Fibroblast of the aortic adventitia (primary cell): ENCODE data around the gene LSM6. TPM values are rescaled to one million over a fixed set of nuclear protein-coding genes. Genes with fewer than 3 reads are reported as not detected.

Experiments used
- DNase-seq: peaks from one replicate; pipeline ENCODE4 v3.0.0-alpha.2; 2010; ENCODE audit warnings: low read depth
- H3K4me3 ChIP-seq: 2 replicates; pipeline ENCODE4 v1.5.1; 2011; ENCODE audit warnings: low read depth, mild to moderate bottlenecking, control low read depth, low read length, moderate library complexity
- total RNA-seq: library from RNA; depleted of rRNA; stranded (reverse); fragments of >200 nt; gene quantifications from 2 replicates; pipeline ENCODE4 v1.2.3, GENCODE V29; 2012; ENCODE audit warnings: low replicate concordance
- TF ChIP-seq, protein P1 (sequence below): IDR thresholded peaks from 2 replicates; pipeline ENCODE4 v1.5.1; 2011; ENCODE audit warnings: mild to moderate bottlenecking, low read length, control low read depth, inconsistent platforms; ENCODE audit not compliant: insufficient read depth

LSM6 gene
- total RNA-seq, result 26.2 and 32.2 TPM in 2 replicates

GRCh38 chr4:146175541-146176453, at the start of gene LSM6:
LSM6 (plus strand) TSS chr4:146175718; CDS start chr4:146182922, 7,204 bp downstream.
- peak; percentile 87 for DNase-seq
- peak within 1 kb of the TSS; percentile 82 for H3K4me3 ChIP-seq
- TF ChIP-seq, protein P1, sequence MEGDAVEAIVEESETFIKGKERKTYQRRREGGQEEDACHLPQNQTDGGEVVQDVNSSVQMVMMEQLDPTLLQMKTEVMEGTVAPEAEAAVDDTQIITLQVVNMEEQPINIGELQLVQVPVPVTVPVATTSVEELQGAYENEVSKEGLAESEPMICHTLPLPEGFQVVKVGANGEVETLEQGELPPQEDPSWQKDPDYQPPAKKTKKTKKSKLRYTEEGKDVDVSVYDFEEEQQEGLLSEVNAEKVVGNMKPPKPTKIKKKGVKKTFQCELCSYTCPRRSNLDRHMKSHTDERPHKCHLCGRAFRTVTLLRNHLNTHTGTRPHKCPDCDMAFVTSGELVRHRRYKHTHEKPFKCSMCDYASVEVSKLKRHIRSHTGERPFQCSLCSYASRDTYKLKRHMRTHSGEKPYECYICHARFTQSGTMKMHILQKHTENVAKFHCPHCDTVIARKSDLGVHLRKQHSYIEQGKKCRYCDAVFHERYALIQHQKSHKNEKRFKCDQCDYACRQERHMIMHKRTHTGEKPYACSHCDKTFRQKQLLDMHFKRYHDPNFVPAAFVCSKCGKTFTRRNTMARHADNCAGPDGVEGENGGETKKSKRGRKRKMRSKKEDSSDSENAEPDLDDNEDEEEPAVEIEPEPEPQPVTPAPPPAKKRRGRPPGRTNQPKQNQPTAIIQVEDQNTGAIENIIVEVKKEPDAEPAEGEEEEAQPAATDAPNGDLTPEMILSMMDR, result peak; percentile 10

DNA sequence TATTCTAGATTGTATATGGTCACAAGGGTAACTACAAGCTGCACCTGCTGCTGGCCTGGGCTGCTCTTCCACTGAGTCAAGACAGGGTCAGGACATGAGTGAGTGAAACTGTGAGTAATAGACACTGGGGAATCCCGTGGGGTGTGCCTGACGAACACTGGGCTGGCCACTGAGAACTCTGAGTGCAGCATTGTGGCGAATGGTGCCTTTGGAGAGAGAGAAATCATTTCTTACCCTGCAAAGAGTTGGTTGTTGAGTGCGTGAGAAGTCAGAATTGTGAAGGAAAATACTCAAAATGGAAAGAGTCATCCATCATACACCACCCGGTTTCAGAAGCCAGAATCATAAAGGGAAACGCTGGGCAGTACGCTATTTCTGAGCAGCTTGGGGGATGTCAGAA, 43.1 kb upstream of the LSM6 start:
- DNase-seq, result no peak
- TF ChIP-seq, protein P1, result no peak
- H3K4me3 ChIP-seq, result no peak overlapping the region

- no peak overlapping the region for H3K4me3 ChIP-seq
- DNase-seq, result peak; percentile 52
- TF ChIP-seq, protein P1, result no peak
Observed at GRCh38 chr4:146134761-146135445, 40.6 kb upstream of the LSM6 start.

- DNase-seq, result no peak
- no peak overlapping the region for H3K4me3 ChIP-seq
- TF ChIP-seq, protein P1, result no peak
Observed at GRCh38 chr4:146135941-146136340, 39.6 kb upstream of the LSM6 start.

- no peak for DNase-seq
- TF ChIP-seq, protein P1, result no peak
- no peak overlapping the region for H3K4me3 ChIP-seq
Observed at GRCh38 chr4:146142768-146143167, 32.8 kb upstream of the LSM6 start.

DNA sequence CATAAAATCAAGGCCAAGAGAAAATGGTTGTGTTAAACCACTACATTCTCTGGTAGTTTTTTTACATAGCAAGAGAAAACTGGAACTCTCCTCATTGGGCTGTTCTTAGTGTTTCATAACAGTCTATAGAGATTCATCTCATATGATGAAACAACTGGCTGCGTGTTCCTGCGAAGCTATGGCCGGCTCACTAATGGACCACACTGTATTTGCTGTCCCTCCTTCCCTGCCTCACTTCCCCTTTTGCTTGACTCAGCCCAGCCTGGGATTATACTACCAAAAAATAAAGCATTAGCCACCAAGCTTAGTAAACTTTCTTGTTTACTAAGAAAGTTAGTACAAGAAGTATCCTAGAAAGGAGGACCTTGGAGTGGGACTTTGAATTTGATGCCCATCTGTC, 31.6 kb upstream of the LSM6 start:
- no peak overlapping the region for H3K4me3 ChIP-seq
- no peak for DNase-seq
- TF ChIP-seq, protein P1, result no peak
